ENCODE results near the gene ICE1.
"Not testable (repeated sequence)": the region's sequence is repeated elsewhere in the genome, so short reads cannot be mapped to it uniquely, and the experiment has no call there.

ICE1 gene

DNA sequence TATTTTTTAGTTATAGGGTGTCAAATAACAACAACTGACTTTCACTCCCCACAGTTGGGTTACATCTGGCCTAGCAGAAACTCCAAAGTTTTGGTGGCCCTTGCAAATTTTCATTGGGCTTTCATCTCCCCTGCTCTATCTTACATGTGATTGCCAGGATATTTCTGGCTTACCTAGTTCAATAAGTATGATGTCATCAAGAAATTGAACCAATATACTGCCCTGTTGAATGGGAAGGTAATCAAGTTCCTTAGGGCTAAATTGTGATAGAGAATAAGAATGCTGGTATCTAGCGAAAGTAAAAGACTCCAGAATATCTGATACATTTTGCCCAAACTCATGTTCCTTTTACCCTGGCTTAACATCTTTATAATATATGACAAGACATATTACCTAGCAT lies 17.0 kb upstream of the ICE1 start:
- DNase-seq = no peak

DNA sequence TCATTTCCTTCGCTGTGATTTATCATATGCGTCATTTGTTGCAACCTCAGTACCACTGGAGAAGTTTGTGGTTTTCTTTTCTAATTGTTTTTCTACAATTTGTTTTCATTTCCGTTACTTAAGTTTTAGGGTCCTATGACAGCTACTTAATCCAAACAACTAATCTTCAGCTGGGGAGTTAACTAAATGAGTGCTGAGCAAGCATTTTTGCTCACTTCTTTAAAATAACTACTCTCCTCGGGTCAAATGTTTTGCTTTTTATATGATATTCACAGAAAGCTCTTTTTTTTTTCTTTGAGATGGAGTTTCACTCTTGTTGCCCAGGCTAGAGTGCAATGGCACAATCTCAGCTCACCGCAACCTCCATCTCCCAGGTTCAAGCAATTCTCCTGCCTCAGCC lies 14.6 kb upstream of the ICE1 start:
- no peak for DNase-seq

DNA sequence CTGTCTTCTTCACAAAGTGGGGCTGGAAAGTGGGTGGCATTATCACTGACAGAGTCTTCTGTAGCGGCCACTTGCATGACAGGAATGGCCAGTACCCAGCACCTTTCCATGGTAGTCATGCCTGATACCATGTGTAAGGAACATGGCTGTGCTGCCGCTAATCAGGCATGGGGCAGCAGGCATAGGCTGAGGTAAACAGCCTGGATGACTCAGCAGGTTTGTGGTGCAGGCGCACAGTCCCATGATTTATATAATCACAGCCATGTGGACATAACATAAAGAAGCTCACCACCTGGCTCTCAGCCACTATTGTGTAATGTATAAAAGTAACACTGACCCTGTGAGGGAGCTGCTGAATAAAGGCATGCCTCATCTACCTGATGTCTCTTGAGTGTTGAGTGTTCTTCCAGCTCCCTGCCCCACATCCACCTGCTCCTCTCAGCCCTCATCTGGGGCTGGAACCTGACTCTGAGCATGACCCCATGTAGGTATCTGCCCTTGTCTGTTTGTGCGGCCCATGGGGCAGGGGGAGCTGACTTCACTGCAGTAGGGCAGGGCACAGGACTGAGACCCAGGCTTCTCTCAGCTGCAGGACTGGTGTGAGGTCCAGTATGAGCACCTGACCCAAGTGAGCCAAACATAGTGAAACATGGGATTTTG lies 13.2 kb upstream of the ICE1 start:
- DNase-seq = no peak

DNA sequence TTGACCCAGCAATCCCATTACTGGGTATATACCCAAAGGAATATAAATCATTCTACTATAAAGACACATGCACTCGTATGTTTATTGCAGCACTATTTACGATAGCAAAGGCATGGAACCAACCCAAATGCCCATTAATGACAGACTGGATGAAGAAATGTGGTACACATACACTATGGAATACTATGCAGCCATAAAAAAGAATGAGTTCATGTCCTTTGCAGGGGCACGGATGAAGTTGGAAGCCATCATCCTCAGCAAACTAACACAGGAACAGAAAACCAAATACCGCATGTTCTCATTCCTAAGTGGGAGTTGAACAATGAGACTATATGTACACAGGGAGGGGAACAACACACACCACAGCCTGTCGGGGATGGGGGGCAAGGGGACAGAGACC lies 8.6 kb upstream of the ICE1 start:
- DNase-seq = not testable (repeated sequence)

DNA sequence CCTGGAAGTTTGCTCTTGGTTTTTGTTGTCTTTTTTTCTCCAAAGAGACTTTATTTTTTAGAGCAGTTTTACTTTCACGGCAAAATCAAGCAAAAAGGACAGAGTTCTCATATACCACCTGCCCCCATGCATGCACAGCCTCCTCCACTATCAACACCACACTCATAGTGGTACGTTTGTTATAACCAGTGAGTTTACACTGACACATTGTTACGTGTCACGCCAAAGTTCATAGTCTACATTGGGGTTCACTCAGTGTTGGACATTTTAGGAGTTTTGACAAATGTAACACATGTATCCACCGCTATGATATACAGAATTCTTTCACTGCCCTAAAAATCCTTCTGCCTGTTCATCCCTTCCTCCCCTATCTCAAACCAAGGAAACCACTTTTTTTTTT lies 7.5 kb upstream of the ICE1 start:
- no peak for DNase-seq

DNA sequence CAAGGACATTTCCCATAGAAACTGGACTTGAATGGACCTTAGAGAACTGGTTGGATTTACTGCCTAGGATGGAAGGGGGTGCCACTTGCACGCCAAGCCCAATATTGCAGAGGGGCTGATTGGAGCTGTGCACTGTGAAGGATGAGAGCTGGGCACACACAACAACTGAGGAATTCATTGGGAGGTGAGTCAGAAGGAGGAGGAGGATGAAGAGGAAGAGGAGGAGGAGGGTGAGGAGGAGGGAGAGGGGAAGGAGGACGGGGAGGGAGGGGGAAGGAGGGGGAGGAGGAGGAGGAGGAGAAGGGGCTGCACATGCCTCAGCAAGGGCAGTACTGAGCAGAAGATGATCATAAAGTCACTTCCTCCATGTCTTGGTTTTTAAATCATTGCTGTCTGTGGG lies 5.7 kb upstream of the ICE1 start:
- DNase-seq = no peak

DNA sequence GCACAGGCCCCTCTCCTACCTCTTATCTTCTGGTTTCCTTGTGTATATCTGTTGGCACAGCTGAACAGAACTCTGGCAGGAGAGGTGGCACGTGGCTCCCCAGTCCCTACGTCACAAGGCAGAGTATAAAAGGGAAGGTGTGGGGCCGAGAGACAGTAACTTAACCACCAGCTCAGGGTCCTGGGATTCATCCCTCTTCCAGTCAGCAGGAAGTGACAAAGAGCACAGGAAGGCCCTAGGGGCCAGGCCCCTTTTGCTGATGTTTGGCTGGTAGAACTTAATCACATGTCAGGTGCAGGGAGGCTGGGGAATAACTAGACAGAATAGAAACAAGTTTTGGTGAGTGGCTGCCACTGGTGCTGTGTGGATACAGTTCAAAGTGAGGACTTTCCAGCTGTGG lies 4.5 kb upstream of the ICE1 start:
- DNase-seq = no peak

DNA sequence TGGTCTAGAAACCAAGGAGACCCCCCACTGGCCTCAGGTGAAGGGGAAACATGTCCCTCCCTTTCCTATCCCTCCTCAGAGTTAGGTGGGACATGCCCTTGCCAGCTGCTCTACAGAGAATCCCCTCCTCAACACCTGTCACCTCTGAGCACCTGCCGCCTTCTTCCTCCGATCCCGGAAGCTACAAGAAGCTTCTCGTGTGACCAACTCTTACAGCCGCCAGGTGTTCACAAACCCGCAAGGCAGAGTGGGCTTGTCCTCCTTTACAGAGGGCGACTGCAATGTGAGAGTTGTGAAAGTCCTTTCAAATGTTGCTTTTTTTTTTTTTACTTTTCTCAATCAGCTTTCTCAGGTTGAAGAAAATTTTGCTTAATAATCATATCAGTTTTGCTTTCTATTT lies 3.7 kb upstream of the ICE1 start:
- no peak for DNase-seq

DNA sequence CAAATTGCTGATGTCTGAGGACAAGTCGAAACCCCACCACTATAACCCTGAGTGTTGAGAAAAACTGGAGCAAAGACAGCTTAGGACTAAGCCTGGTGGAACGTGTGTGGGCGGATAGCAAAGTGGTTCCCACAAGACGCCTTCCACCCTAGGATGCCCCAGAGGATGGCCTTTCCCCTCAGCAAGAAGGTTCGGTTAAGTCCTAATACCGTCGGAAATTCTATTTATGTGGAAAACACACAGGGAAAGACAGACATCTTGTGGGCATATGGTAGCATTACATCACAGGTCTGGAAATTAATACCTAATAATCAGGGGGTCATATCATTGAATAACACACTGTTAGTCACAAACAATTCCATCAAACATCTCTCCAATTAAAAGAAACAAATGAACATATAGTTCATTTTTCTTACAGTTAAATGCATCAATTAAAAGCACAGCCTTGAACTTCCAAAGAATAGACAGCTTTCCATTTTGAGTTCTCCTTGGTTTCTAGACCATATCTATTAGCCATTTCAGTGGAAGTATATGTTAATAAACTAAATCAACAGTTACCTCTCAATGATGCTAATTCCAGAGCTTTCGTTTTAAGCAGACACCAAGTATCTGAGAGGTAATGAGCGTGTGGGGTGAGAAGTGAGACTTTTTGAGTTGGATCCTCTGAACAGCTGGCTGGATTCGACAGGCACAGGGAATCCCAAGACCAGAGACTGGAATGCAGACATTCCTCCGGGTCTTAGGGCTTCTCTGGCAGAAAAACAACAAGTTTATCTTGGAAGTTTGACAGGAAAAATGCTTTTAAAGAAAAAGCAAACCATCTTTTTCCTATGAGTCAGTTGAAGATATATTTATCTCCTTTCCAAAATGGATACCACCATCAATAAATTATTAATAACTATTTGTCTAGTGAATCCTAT lies 2.9 kb upstream of the ICE1 start:
- DNase-seq = no peak

DNA sequence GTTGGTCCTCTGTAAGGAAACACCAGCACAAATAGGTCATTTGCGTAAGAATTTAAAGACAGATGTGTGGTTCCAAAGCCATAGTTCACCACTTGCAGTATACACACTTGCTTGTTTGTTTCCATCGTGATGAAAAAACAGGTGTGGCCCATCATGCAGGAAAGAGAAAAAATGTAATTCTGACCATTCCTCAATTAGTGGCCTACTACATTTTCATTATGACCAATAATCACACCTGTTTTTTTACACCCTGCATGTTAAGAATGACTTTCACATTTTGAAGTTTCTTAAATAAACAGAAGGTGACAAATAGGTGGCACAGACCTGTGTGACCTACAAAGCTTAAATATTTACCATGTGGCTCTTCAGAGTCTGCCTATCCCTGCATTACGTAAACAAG lies 2.2 kb upstream of the ICE1 start:
- no peak for DNase-seq

DNA sequence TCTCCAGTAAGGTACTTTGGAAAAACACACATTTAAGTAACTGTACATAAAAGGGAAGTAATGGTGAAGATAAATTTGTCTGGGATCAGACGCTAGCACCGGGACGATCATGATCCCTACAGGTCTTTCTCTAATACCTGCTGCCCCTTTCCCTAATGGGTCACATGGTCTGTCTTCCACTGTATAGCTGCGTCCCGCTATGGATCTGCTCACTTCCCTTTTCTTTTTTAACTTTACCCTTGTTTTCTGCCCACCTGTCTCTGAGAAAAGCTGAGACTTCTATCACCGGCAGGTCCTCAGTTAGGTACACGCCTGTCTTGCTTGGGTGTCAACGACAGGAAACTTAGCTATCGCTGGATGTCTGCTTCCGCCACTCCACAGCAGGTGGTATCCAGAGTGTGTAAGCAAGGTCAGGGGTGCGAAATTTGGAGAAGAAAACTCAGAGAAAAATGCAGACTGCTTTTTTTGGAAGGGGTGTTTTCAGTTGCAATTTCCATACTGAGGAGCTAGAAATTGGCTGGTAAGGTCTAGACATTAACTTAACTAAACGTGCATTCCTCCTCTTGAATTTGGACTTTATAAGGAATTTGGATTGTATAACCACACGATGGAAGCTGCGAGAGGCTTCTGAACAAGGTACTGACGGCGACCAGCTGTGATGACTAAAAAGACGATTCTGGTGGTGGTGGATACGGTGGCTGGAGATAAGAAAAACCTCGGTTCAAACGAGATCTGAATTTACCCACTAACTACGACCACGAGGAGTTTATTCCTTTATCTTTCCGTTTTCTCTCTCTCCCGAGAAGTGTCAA lies 1.1 kb upstream of the ICE1 start:
- DNase-seq = peak; percentile 42

DNA sequence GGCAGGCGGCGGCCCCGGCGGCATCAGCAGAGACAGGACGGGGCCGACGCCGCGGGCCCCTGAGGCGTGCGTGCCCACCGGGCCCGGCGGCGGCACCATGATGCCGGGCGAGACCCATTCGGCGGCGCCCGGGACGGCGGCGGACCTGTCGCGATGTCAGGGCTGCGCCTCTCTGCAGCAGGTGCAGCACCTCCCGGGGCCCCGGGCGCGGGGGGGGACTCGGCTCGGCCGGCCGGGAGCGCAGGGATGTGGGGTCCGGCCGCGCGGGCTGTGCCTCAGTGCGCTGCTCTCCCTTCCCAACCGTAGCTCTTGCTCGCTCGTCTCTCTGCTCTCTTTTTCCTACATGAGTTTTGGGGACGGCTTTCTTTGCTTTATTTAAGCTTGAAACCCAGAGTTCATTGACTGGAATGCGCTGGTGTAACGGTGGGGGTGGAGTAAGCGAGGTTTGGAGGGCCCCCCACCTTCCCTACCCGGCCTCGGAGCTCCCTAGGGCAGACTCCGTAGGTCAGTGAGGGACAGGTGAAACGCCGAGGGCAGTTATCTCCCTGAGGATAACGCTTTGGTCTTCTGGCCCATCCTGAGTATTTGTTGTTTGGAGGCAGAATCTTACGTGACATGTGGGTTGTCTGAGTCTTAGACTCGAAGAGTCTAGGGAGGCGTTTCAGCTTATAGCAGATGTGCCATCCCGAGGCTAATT lies 490 bp downstream of the ICE1 start:
- DNase-seq = no peak

DNA sequence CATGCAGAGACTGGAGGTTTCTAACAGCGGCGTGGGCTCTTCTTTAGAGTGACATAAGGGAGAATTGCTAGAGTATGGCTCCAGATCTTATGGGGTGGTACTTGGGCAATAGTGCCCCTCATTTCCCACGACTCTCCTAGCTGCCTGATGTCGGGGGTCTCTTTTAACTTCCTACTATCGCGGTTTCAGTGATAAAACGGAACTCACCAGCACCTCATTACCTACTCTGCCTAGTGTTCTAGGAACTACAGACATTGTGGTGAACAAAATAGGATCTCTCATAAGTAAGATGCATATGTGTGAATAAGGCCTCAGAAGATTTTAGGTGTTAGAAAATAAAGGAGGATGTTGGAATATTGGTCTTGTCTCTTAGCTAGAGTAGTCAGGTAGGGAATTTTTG lies 1.1 kb downstream of the ICE1 start:
- no peak for DNase-seq

DNA sequence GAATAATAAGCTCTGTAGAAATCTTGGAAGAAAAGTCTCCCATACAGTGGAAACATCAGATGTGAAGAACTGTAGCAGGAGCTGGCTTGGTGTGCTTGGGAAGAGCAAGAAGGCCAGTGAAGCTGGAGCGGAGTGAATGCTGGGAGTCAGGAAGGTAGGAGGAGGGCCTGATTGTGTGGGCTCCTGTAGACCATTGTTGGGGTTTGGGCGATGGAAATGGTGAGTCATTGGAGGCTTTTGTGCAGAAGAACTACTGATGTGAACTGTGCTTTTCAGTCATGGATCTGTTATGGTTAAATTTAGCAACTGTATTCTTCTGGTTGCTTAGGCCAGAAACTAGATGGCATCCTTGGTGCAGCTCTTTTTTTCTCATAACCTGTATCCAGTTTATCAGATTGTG lies 2.3 kb downstream of the ICE1 start:
- no peak for DNase-seq

DNA sequence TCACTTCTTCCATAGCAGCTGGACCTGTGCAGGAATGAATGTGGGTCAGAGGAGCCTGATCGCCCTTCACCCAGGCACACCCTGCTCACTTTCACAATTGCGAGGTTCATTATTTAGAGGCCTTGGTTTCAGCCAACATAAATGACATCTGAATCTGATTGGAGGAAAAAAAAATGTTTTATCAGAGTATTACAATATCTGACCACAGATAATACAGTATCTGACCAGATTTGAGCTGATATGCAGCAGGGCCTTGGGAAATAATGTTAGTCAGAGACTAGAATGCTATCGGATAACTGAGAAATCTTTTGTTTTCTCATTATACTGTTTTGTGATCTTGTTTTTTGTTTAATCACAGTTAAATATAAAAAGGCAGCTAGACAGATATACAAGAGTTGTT lies 7.7 kb downstream of the ICE1 start:
- DNase-seq = no peak

DNA sequence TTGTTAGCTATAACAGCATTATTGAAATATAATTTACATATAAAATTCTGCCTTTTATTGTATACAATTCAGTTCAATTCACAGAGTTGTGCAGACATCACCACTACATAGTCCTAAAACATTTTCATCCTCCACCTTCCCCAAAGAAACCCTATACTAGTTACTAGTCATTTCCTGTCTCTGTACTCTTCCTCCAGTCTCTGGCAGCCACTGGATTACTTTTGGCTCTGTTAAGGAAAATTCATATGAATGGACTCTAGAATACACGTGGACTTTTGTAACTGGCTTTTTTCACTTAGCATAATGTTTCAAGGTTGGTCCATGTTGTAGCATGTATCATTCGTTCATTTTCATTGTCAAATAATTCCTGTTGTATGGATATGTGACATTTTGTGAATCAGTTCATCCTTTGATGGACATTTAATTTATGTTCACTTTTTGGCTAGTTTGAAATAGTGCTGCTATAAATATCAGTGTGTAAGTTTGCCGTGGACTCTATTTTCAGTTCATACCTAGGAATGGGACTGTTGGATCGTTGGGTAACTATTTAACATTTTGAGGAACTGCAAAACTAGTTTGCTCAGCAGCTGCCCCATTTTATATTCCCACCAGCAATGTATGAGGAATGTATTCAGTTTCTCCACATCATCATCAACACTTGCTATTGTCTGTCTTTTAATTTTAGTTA lies 9.7 kb downstream of the ICE1 start:
- no peak for DNase-seq

DNA sequence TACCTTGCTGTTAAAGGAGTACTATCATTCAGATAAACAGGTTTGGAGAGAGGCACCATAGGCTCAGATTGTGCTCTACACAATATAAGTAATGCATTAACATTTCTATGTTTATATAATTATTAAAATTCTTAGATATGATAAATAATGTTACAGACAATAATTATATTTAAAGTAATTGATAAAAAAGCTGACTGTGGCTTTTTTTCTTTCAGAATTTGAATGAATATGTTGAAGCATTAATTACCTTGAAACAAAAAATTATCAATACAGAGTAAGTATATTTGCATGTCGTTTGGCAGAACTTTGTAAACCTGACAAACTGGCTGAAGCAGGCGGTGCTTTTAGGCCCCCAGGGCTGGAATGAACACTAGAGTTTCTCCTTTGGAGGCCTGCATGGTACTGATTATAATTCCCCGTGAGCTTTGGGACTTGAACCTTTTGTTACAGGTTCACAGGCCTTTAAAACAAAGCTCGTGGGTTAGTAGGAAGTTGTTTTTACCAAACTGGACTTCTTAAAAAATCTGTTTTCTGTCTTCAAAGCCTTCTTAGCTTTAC lies 13.8 kb downstream of the ICE1 start:
- no peak for DNase-seq

DNA sequence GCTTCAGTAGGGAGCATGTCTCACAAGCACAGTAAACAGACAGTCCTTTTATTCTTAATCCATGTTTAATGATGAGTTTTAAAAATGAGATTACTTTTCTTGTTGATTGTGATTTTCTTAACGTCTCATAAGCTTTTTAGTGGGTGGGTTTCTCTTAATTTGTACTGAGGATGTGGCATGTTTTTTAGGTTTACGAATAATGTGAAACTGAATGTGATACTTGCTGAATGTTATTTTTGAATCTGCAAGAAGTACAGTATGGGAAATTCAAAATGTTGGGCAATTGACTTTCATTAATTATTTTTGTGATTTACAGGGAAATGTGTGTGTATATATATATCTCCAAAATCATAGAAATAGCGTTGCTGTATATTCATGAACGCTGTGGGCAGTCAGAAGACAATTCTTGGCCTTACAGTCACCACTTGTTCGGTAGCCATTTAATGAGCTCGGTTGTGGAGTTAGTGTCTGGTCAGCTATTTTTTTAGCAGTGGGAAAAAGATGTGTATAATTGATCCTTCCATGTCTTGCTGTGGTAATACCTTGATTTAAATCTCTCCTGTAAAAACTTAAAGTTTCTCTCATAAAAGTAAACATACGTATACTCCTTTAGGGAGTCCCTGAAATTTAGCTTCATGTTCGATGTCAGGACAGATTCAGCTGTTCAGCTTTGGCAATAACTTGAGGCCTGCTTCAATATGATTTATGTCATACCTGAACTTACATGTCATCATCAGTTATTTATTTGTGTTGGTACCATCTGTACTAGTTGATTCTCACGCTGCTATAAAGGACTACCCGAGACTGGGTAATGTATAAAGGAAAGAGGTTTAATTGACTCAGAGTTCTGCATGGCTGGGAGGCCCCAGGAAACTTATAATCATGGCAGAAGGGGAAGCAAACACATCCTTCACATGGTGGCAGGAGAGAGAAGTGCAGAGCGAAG lies 15.0 kb downstream of the ICE1 start:
- no peak for DNase-seq

DNA sequence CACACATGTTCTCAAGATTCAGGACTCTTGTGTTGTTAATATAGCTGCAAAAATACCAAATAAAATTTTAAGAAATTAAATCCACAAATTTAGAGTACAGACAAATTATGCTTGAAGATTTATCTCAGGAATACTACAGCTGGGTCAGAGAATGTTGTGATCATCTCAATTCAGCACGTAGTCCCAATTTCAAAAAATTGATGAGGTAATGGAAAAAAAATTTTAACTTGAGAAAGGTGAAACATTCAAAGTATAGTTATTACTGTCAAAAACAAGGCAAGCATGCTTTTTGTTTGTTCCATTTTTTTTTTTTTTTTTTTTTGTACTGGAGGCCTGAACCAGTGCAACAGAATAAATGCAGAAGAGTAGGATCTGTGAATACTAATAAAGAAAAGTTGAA lies 29.4 kb downstream of the ICE1 start:
- DNase-seq = no peak

DNA sequence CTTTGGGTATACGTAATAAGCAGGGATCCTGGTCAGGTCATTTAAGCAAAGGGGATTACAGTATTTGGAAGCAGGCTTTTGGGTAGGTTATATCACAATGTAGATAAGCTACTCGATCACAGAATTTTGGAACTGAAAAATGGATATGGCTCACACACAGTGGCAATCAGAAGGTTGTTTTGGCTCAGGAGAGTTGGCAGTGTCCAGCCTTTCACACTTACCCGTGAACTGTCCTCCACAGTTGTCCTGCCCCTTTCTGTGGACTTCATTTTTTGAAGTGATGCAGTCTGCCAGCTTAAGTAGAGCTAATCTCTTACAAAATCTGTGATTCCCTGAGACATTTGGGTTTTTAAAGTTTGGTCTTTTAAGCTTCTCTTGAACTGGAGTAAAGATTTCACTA lies 30.7 kb downstream of the ICE1 start:
- no peak for DNase-seq

DNA sequence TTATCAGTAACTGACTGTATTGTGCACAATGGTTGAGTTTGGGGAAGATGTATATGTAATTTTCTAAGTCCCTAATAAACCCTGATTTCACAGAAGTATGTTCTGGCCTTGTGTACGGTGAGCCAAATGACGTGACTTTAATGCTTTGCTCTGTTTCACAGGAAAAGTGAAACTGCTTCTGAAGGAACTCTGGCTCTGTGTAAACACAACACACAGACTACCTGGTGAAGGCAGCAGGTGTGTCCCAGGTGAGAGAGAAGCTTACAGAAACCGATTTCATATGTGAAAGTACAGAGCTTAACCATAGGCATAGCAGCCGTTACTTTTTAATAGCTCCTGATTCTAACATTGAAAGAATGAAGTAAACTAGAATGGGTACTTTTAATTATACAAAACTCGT lies 31.9 kb downstream of the ICE1 start:
- DNase-seq = no peak
